DND-41 (cell line): Measurements from ENCODE around the gene CD300A.

Experiments used
- EZH2 ChIP-seq: IDR thresholded peaks from 3 replicates; pipeline ENCODE4 v1.6.1; 2012; ENCODE audit warnings: borderline replicate concordance, low read depth, mild to moderate bottlenecking, moderate library complexity, low read length, inconsistent platforms; ENCODE audit not compliant: severe bottlenecking
- TF ChIP-seq, protein P1 (sequence below): IDR thresholded peaks from 2 replicates; pipeline ENCODE4 v1.5.1; 2012; ENCODE audit warnings: borderline replicate concordance, low read length, moderate library complexity, mild to moderate bottlenecking; ENCODE audit not compliant: poor library complexity, severe bottlenecking; ENCODE audit errors: extremely low read depth

DNA sequence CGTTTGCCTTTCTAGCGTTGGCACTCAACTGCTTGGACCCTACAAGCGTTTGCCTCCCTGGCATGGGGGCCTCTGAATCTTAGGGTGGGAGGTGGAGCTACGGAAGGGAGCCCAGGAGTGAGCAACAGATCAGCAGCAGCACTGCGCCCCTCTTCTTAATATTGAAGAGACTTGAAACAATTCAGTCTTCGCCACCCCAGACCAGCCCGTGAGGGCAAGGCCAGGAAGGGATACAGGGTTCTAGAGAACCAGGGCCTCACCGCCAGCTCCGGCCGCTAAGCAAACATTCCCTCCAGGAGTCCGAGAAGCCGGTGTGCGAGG is 36.1 kb upstream of the CD300A start:
- TF ChIP-seq EZH2 = no peak
- TF ChIP-seq, protein P1, sequence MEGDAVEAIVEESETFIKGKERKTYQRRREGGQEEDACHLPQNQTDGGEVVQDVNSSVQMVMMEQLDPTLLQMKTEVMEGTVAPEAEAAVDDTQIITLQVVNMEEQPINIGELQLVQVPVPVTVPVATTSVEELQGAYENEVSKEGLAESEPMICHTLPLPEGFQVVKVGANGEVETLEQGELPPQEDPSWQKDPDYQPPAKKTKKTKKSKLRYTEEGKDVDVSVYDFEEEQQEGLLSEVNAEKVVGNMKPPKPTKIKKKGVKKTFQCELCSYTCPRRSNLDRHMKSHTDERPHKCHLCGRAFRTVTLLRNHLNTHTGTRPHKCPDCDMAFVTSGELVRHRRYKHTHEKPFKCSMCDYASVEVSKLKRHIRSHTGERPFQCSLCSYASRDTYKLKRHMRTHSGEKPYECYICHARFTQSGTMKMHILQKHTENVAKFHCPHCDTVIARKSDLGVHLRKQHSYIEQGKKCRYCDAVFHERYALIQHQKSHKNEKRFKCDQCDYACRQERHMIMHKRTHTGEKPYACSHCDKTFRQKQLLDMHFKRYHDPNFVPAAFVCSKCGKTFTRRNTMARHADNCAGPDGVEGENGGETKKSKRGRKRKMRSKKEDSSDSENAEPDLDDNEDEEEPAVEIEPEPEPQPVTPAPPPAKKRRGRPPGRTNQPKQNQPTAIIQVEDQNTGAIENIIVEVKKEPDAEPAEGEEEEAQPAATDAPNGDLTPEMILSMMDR = no peak
